Ovary (tissue), 9 donors: ENCODE data around the gene ERRFI1. TPM values are rescaled to one million over a fixed set of nuclear protein-coding genes. Genes with fewer than 3 reads are reported as not detected.

Experiments used
- DNase-seq, 5 donors: peaks; one replicate each; pipeline ENCODE4 v3.0.0-alpha.2; 2019 to 2020
- H3K27ac ChIP-seq, 2 donors: fragments of 200-600 bp; one replicate each; pipeline versions ENCODE4 v1.5.1 to v1.8.0; 2019 to 2022
- H3K27me3 ChIP-seq: fragments of 200-600 bp; one replicate; pipeline ENCODE4 v1.8.0; 2022
- H3K36me3 ChIP-seq: fragments of 200-600 bp; sonication (generic); one replicate; pipeline ENCODE4 v1.5.1; 2019
- H3K4me1 ChIP-seq: one replicate; pipeline ENCODE4 v1.8.1; 2013; ENCODE audit warnings: mild to moderate bottlenecking, moderate library complexity; ENCODE audit not compliant: insufficient read depth
- H3K4me3 ChIP-seq: fragments of 200-600 bp; sonication (generic); one replicate; pipeline ENCODE4 v1.5.1; 2017
- H3K9me3 ChIP-seq, 2 donors: fragments of 200-600 bp in 1 of 2; sonication (generic) in 1 of 2; one replicate each; pipeline versions ENCODE4 v1.5.1 to v1.8.1; 2013 to 2019; ENCODE audit warnings: mild to moderate bottlenecking in 1 of 2, moderate library complexity in 1 of 2
- CTCF ChIP-seq, 3 donors: fragments of 450-650 bp in 2 of 3; fragments of 200-600 bp in 1 of 3; IDR thresholded peaks; one replicate each; pipeline versions ENCODE4 v1.5.1 to v1.8.0; 2016 to 2022; ENCODE audit warnings: antibody characterized with exemption in 3 of 3, mild to moderate bottlenecking in 1 of 3
- EP300 ChIP-seq: sonication (generic); formaldehyde crosslinking; IDR thresholded peaks from one replicate; pipeline ENCODE4 v1.6.1; 2017; ENCODE audit warnings: antibody characterized with exemption
- POLR2A ChIP-seq: fragments of 450-650 bp; IDR thresholded peaks from one replicate; pipeline ENCODE4 v1.6.1; 2017; ENCODE audit warnings: antibody characterized with exemption, mild to moderate bottlenecking, moderate library complexity
- WGBS, 3 donors: extraction: QIAGEN DNeasy Blood & Tissue Kit in 1 of 3; methylation state at CpG; one replicate each; pipeline versions ENCODE4 v1.1.5 to v1.1.7; 2013 to 2017; 5-methylcytosine and 5-hydroxymethylcytosine counted together
- intact Hi-C, 4 donors: fragments of 100-400 bp; cut with DNase I; formaldehyde crosslinking; loops; one replicate each; pipeline versions ENCODE4 v1.11.0 to v1.15.1; 2022 to 2023
- polyA plus RNA-seq, 2 donors: library from polyadenylated mRNA; stranded (reverse); fragments of 200-250 nt in 1 of 2; fragments of 350-450 nt in 1 of 2; fragmentation: Illumina TruSeq in 1 of 2; extraction: RNeasy Lipid Tissue Mini Kit (QIAGEN cat#74804) in 1 of 2; gene quantifications; one replicate each; pipeline ENCODE4 v1.2.3, GENCODE V29; 2013 to 2014
- total RNA-seq, 7 donors: library from RNA; depleted of rRNA in 2 of 7; stranded (reverse); fragments of >200 nt in 2 of 7; fragmentation: NEBNext Ultra II Directional in 3 of 7; extraction: Animal tissue kit (Norgen Biotek cat#: 25700) in 3 of 7; gene quantifications; one replicate each; pipeline versions ENCODE4 v1.1.0 to v1.2.4, GENCODE V29; 2016 to 2023
- donor health status: DM: no; HTN: no; CAD: no; lungs with moderate emphysema.
- donor health status: DM: no; HTN: no; CAD: no.
- donor health status: Bipolar disorder and iron deficiency.
- donor health status: DM: yes; HTN: yes; CAD: no.
- donor health status: DM: no; HTN: no; CAD: no.
- donor health status: DM: yes; HTN: yes; CAD: no.

The ERRFI1 gene
- total and polyA plus RNA-seq, 9 donors: 61.3 to 256 (median 109) TPM

DNA sequence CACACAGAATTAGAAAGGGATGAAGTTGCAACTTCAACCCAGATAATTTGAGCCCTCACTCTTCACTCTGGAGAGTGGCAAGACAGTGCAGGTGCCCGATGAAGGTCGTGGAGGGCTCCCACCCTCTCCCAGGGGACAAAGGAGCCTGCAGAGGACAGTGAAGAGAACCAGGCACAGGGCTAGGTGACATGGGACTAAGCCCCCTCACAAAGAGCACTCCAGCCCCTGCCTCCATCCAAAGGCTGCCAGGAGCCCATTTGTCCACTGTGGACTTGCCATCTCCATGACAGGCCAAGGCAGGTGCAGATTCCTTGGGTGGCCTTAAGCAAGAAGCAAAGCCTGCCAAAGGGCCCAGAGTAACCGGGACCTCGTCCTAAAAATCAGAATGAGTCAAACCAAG, 15.1 kb downstream of the ERRFI1 start:
- Histone ChIP-seq H3K4me1 (peaks cover 14% of the 10 kb centered on the region), H3K27me3 (no peaks in the 10 kb centered on the region), H3K9me3 (no peaks in the 10 kb centered on the region), H3K36me3 (no peaks in the 10 kb centered on the region), H3K4me3 (no peak overlapping the region), H3K27ac (no peak overlapping the region)
- 71 to 80% (median 78%) methylated on average over 4 of the region's 4 CpGs for WGBS, 3 donors
- no peak for TF ChIP-seq CTCF (IDR thresholded peaks at IDR 0.05)
- no peak for TF ChIP-seq EP300
- no peak for TF ChIP-seq POLR2A
- DNase-seq: no peak
- intact Hi-C loops: loop anchor here in 1 of 4 donors (10.0 kb wide), 1 partner anchor 304 kb away; the partner anchor contains the start of gene SLC45A1

DNA sequence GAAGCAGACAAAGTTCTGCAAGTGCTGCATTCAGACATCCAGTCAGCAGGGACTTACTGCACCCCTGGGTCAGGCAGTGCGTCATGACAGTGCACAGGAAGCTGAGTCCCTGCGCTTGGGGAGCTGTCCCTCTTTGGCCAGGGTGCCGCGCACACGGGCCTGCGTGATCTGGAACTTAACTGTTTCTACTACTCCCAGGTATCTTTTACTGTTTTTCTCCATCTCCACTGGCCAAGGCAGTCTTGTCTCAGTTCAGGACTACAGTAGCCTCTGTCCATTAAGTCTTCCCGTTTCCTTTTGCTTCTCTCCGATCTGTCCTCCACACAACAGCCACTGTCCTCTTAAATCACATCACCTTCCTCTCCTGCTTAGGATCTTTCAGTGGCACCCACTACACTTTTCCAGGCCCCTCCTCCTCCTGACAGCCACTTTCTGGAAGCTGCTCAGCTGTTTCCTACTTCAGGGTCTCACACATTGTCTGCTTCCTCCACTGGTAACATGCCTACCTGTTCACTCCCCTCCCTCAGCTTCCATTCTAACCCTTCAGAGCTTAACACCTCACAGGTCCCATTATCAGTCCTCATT, 15.9 kb downstream of the ERRFI1 start:
- Histone ChIP-seq H3K4me1 (peaks cover 16% of the 10 kb centered on the region), H3K36me3 (no peaks in the 10 kb centered on the region), H3K27me3 (no peaks in the 10 kb centered on the region), H3K27ac (no peak overlapping the region), H3K4me3 (no peak overlapping the region), H3K9me3 (no peaks in the 10 kb centered on the region)
- 83 to 89% (median 87%) methylated on average over 8 of the region's 8 CpGs for WGBS, 3 donors
- TF ChIP-seq EP300 (no peak), CTCF (IDR thresholded peaks at IDR 0.05) (no peak), POLR2A (no peak)
- intact Hi-C loops: loop anchor here in 1 of 4 donors (10.0 kb wide), 1 partner anchor 305 kb away; the partner anchor contains the start of gene SLC45A1
- no peak for DNase-seq

- Histone ChIP-seq H3K27ac (no peak overlapping the region), H3K9me3 (no peaks in the 10 kb centered on the region), H3K27me3 (no peaks in the 10 kb centered on the region), H3K4me1 (peaks cover 17% of the 10 kb centered on the region), H3K4me3 (no peak overlapping the region), H3K36me3 (no peaks in the 10 kb centered on the region)
- WGBS, 3 donors: 96 to 97% (median 96%) methylated on average over 18 of the region's 18 CpGs
- DNase-seq: no peak
- intact Hi-C loops: loop anchor here in 1 of 4 donors (10.0 kb wide), 2 partner anchors 305 to 995 kb away; partner anchors contain the start of gene SLC45A1
- no peak for TF ChIP-seq POLR2A
- no peak for TF ChIP-seq CTCF (IDR thresholded peaks at IDR 0.05)
- TF ChIP-seq EP300: no peak
Observed at GRCh38 chr1:8009043-8010002, 16.8 kb downstream of the ERRFI1 start.

- intact Hi-C loops: loop anchor here in 1 of 4 donors (10.0 kb wide), 1 partner anchor 999 kb away; no protein-coding TSS in a partner anchor
- WGBS, 3 donors: 59 to 74% (median 73%) methylated on average over 12 of the region's 12 CpGs
- TF ChIP-seq POLR2A: no peak
- no peak for TF ChIP-seq EP300
- no peak for TF ChIP-seq CTCF (IDR thresholded peaks at IDR 0.05)
Observed at GRCh38 chr1:8006037-8006963, 19.8 kb downstream of the ERRFI1 start.

More at GRCh38 chr1:8006037-8006963, 19.8 kb downstream of the ERRFI1 start:
- no peak overlapping the region for H3K4me3 ChIP-seq
- no peak for DNase-seq
- H3K27ac ChIP-seq: peak overlapping the region in 1 of 2 donors; percentile 76
- H3K27me3 ChIP-seq: no peaks in the 10 kb centered on the region
- H3K4me1 ChIP-seq: peaks cover 22% of the 10 kb centered on the region
- H3K36me3 ChIP-seq: no peaks in the 10 kb centered on the region
- H3K9me3 ChIP-seq: no peaks in the 10 kb centered on the region
